MM.1S (cell line): ENCODE results near the gene PMS1.
"Not testable (repeated sequence)": the region's sequence is repeated elsewhere in the genome, so short reads cannot be mapped to it uniquely, and the experiment has no call there.

Experiments
- DNase-seq: peaks from one replicate; pipeline ENCODE4 v3.0.0-alpha.2; 2015
- H2AFZ ChIP-seq: fragments of 300-600 bp; sonication (generic); 2 replicates; pipeline ENCODE4 v1.6.0; 2016; ENCODE audit warnings: antibody characterized with exemption, low read length
- H3F3A ChIP-seq: fragments of 300-600 bp; sonication (generic); 2 replicates; pipeline ENCODE4 v1.6.1; 2016; ENCODE audit warnings: mild to moderate bottlenecking, antibody characterized with exemption, low read length, moderate library complexity, mixed read lengths; ENCODE audit not compliant: insufficient read depth
- H3K27ac ChIP-seq: fragments of 300-600 bp; sonication (generic); 2 replicates; pipeline ENCODE4 v1.5.1; 2016; ENCODE audit warnings: mild to moderate bottlenecking, low read length
- H3K27me3 ChIP-seq: fragments of 300-600 bp; sonication (generic); replicated peaks from 2 replicates; pipeline ENCODE4 v1.6.0; 2016; ENCODE audit warnings: low read length; ENCODE audit not compliant: insufficient read depth
- H3K36me3 ChIP-seq: fragments of 300-600 bp; sonication (generic); replicated peaks from 2 replicates; pipeline ENCODE4 v1.6.1; 2016; ENCODE audit warnings: mild to moderate bottlenecking, low read length, mixed read lengths; ENCODE audit not compliant: insufficient read depth
- H3K4me1 ChIP-seq: fragments of 300-600 bp; sonication (generic); 2 replicates; pipeline ENCODE4 v1.6.1; 2016; ENCODE audit warnings: low read length, mixed read lengths
- H3K4me2 ChIP-seq: fragments of 300-600 bp; sonication (generic); 2 replicates; pipeline ENCODE4 v1.6.0; 2016; ENCODE audit warnings: low read depth, low read length
- H3K4me3 ChIP-seq: fragments of 300-600 bp; sonication (generic); 2 replicates; pipeline ENCODE4 v1.5.1; 2016; ENCODE audit warnings: low read length, mixed read lengths
- H3K79me2 ChIP-seq: fragments of 300-600 bp; sonication (generic); 2 replicates; pipeline ENCODE4 v1.6.1; 2016; ENCODE audit warnings: mixed run types, low read length, mixed read lengths
- H3K9ac ChIP-seq: fragments of 300-600 bp; sonication (generic); 2 replicates; pipeline ENCODE4 v1.6.1; 2016; ENCODE audit warnings: low read length, mixed read lengths
- H3K9me2 ChIP-seq: fragments of 300-600 bp; sonication (generic); replicated peaks from 2 replicates; pipeline ENCODE4 v1.6.1; 2016; ENCODE audit warnings: mild to moderate bottlenecking, low read length, mixed read lengths; ENCODE audit not compliant: insufficient read depth
- H3K9me3 ChIP-seq: fragments of 300-600 bp; sonication (generic); replicated peaks from 2 replicates; pipeline ENCODE4 v1.6.1; 2016; ENCODE audit warnings: mild to moderate bottlenecking, low read length, mixed read lengths; ENCODE audit not compliant: insufficient read depth
- H4K20me1 ChIP-seq: fragments of 300-600 bp; sonication (generic); 2 replicates; pipeline ENCODE4 v1.6.1; 2016; ENCODE audit warnings: mild to moderate bottlenecking, low read length, moderate library complexity, mixed read lengths; ENCODE audit not compliant: insufficient read depth
- EZH2 ChIP-seq: fragments of 300-600 bp; sonication (generic); optimal IDR thresholded peaks from 2 replicates; pipeline ENCODE3; 2017; ENCODE audit warnings: low read depth, mild to moderate bottlenecking, antibody characterized with exemption, low read length, mixed read lengths
- EZH2phosphoT487 ChIP-seq: fragments of 300-600 bp; sonication (generic); IDR thresholded peaks from 2 replicates; pipeline ENCODE4 v1.6.1; 2018; ENCODE audit warnings: antibody characterized with exemption, low read length
- TF ChIP-seq, protein P1 (sequence below): fragments of 300-600 bp; sonication (generic); IDR thresholded peaks from 2 replicates; pipeline ENCODE4 v1.5.1; 2016; ENCODE audit warnings: antibody characterized with exemption, low read length, mixed read lengths

Gene PMS1

DNA sequence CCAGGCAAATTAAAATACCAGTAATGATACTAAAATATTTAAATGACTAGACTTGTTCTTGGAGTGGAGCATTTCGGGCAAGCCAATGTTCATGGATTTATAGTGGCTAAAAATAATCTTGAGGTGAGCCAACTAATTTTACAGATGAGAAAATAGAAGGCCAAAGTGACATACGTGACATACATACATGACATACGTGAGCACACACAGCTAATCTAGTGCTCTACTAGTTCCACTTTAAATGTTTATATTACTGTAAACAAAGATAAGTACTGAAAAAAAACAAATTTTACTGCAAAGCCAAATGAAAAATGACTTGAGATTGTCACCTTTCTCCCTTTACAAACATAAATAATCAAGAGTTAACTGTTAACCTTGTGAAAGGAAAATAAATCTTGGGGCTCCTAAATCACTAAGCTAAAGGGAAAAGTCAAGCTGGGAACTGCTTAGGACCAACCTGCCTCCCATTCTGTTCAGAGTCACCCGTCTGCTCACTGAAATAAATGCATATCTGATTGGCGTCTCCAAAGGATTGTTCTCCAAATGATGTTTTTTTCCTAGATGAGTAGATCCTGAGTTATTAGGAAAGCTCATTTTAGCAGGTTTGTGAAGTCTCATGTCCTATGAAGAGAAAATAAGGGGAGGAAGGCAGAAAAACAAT, 96.7 kb downstream of the PMS1 start:
- Histone ChIP-seq H3K27ac (no peak overlapping the region), H3K9me2 (no peaks in the 10 kb centered on the region), H2AFZ (no peak overlapping the region), H3K4me3 (no peak overlapping the region), H3K79me2 (no peaks in the 10 kb centered on the region), H3K9ac (no peak overlapping the region), H3K27me3 (no peaks in the 10 kb centered on the region), H3F3A (no peaks in the 10 kb centered on the region), H3K9me3 (no peaks in the 10 kb centered on the region), H4K20me1 (no peaks in the 10 kb centered on the region), H3K4me2 (no peak overlapping the region), H3K4me1 (no peaks in the 10 kb centered on the region), H3K36me3 (no peaks in the 10 kb centered on the region)
- TF ChIP-seq EZH2phosphoT487, result no peak
- TF ChIP-seq, protein P1, sequence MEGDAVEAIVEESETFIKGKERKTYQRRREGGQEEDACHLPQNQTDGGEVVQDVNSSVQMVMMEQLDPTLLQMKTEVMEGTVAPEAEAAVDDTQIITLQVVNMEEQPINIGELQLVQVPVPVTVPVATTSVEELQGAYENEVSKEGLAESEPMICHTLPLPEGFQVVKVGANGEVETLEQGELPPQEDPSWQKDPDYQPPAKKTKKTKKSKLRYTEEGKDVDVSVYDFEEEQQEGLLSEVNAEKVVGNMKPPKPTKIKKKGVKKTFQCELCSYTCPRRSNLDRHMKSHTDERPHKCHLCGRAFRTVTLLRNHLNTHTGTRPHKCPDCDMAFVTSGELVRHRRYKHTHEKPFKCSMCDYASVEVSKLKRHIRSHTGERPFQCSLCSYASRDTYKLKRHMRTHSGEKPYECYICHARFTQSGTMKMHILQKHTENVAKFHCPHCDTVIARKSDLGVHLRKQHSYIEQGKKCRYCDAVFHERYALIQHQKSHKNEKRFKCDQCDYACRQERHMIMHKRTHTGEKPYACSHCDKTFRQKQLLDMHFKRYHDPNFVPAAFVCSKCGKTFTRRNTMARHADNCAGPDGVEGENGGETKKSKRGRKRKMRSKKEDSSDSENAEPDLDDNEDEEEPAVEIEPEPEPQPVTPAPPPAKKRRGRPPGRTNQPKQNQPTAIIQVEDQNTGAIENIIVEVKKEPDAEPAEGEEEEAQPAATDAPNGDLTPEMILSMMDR, result no peak
- TF ChIP-seq EZH2, result no peak
- DNase-seq, result no peak

DNA sequence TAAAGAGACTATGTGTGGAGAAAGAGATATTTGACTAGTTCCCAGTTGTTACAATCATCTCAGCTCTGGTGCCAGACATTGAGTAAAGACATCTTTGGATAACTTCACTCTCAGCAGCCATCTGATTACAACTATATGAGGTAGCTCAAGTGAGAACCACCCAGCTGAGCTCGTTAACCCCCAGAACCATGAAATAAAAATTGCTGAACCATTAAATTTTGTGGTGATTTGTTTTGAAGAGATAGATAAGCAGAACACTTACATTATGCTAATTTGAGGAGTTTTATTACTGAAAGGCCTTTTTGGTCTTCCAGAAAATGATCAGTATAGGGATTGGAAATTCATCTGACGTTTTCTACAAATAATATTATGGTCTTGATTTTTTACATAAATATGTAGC, 101.1 kb downstream of the PMS1 start:
- DNase-seq, result no peak
- no peaks in the 10 kb centered on the region for H3K9me2 ChIP-seq
- H4K20me1 ChIP-seq, result no peaks in the 10 kb centered on the region
- H3K9ac ChIP-seq, result no peak overlapping the region
- H3F3A ChIP-seq, result no peaks in the 10 kb centered on the region
- no peak overlapping the region for H3K27ac ChIP-seq
- H3K36me3 ChIP-seq, result no peaks in the 10 kb centered on the region
- H3K79me2 ChIP-seq, result no peaks in the 10 kb centered on the region
- H3K4me2 ChIP-seq, result no peak overlapping the region
- no peaks in the 10 kb centered on the region for H3K27me3 ChIP-seq
- H3K4me1 ChIP-seq, result no peaks in the 10 kb centered on the region
- no peaks in the 10 kb centered on the region for H3K9me3 ChIP-seq
- TF ChIP-seq EZH2, result no peak
- TF ChIP-seq, protein P1, result no peak
- TF ChIP-seq EZH2phosphoT487, result no peak
- no peak overlapping the region for H3K4me3 ChIP-seq
- H2AFZ ChIP-seq, result no peak overlapping the region

DNA sequence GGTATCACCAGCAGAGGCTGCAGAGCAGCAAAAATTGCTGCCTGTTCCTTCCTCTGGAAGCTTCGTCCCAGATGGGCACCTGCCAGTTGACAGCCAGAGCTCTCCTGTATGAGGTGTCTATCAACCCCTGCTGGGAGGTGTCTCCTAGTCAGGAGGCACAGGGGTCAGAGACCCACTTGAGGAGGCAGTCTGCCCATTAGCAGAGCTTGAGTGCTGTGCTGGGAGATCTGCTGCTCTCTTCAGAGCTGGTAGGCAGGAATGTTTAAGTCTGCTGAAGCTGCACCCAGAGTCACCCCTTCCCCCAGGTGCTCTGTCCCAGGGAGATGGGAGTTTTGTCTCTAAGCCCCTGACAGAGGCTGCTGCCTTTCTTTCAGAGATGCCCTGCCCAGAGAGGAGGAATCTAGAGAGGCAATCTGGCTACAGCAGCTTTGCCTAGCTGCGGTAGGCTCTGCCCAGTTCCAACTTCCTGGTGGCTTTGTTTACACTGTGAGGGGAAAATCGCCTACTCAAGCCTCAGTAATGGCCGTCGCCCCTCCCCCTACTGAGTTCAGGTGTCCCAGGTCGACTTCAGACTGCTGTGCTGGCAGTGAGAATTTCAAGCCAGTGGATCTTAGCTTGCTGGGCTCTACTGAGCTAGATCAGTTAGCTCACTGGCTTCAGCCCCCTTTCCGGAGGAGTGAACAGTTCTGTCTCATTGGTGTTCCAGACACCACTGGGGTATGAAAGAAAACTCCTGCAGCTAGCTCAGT, 108.5 kb downstream of the PMS1 start:
- H3K4me3 ChIP-seq, H3F3A ChIP-seq, H3K9ac ChIP-seq, H3K27me3 ChIP-seq, H3K4me2 ChIP-seq, H3K9me2 ChIP-seq, H4K20me1 ChIP-seq, H3K79me2 ChIP-seq, H3K36me3 ChIP-seq, H3K9me3 ChIP-seq, H3K27ac ChIP-seq, H3K4me1 ChIP-seq: not testable (repeated sequence)
- H2AFZ ChIP-seq, result 0 out of 2 replicates have a peak overlapping the region, but pooled peaks have one; percentile 27
- DNase-seq, result peak; percentile 45

DNA sequence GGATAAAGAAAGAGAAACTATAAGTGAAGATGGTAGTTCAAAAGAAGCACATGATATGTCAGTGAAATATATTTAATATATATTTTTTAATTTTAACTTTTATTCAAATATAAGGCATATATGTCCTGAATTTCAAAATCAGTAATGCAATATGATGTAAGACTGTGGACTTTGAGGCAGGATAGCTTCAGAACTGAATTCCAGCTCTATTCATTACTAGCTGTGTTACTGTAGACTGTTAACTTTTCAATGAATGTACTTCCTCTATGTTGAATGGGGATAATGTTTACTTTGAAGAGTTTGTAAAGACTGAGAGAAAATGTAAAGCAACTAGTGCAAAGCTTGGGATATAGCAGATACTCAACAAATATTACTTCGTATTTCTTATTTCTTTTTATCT, 112.6 kb downstream of the PMS1 start:
- Histone ChIP-seq H3K4me3 (no peak overlapping the region), H3F3A (no peaks in the 10 kb centered on the region), H3K27ac (no peak overlapping the region), H3K36me3 (no peaks in the 10 kb centered on the region), H4K20me1 (no peaks in the 10 kb centered on the region), H2AFZ (no peak overlapping the region), H3K9ac (no peak overlapping the region), H3K79me2 (no peaks in the 10 kb centered on the region), H3K4me1 (no peaks in the 10 kb centered on the region), H3K4me2 (no peak overlapping the region), H3K9me2 (no peaks in the 10 kb centered on the region), H3K9me3 (no peaks in the 10 kb centered on the region), H3K27me3 (no peaks in the 10 kb centered on the region)
- no peak for TF ChIP-seq EZH2
- TF ChIP-seq, protein P1, result no peak
- no peak for TF ChIP-seq EZH2phosphoT487
- DNase-seq, result no peak
